ENCODE data around the gene TXNL4A. TPM values are rescaled to one million over a fixed set of nuclear protein-coding genes. Genes with fewer than 3 reads are reported as not detected.

The TXNL4A gene
- total RNA-seq, 4 donors from 2014 or later: 4.1 to 36.8 (median 31.0) TPM

DNA sequence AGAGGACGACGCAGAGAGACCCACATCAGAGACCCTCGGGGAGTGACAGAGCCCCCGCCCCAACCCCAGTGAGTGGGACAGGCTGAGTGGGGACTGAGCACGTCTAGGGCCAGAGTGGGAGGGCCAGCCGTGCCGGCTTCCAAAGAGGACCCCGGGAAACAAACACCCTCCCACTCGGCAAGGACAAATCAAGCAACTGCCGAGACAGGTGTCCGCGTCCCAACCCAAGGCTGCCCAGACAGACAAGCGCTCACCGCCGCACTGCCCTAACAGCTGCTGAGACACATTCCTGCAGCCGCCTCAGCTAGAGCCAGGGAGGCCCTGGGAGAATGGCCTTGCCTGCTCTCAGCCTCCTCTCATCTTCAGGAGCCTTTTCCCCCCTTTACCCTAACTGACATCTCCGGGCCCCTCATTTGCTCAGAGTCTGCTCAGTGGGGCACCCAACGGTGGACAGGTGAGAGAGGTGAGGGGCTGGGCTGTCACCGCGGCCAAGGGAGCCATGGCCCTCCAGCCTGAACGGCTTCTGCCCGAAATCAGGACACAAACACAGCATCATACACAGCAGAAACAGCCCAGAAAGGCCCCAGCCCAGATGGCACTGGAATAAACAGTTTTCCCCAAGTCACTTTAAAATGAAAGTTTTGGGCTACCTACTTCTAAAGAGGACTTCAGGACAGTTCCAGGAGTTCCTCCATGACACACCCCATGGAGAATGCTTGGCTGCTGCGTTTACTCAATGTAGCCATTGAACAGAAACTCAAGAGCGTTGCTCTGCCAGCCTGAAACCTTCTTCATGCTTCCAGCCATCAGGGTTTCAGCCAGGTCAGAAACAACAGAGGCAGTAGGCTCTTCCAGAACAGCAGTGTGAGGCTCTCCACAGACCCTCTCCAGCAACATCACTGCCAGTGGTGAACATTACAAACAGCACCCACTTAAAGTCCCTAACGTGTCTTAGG lies 60.5 kb downstream of the TXNL4A start:
- no peak for TF ChIP-seq EP300 (IDR thresholded peaks at IDR 0.05; ENCODE audit: low read depth)
- TF ChIP-seq POLR2A (IDR thresholded peaks at IDR 0.05): no peak
- TF ChIP-seq, protein P1, sequence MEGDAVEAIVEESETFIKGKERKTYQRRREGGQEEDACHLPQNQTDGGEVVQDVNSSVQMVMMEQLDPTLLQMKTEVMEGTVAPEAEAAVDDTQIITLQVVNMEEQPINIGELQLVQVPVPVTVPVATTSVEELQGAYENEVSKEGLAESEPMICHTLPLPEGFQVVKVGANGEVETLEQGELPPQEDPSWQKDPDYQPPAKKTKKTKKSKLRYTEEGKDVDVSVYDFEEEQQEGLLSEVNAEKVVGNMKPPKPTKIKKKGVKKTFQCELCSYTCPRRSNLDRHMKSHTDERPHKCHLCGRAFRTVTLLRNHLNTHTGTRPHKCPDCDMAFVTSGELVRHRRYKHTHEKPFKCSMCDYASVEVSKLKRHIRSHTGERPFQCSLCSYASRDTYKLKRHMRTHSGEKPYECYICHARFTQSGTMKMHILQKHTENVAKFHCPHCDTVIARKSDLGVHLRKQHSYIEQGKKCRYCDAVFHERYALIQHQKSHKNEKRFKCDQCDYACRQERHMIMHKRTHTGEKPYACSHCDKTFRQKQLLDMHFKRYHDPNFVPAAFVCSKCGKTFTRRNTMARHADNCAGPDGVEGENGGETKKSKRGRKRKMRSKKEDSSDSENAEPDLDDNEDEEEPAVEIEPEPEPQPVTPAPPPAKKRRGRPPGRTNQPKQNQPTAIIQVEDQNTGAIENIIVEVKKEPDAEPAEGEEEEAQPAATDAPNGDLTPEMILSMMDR (IDR thresholded peaks at IDR 0.05): no peak
- TF ChIP-seq POLR2AphosphoS5 (IDR thresholded peaks at IDR 0.05): no peak
- H3K36me3 ChIP-seq: peaks cover 0 to 36% (median 17%) of the 10 kb centered on the region in 4 donors
- no peak overlapping the region for H3K4me3 ChIP-seq
- in situ Hi-C loops (cut with MboI; ENCODE audit: low pct_ligation_motif_present in 1 of 4, low pct_unique_long_range_greater_than_20kb in 1 of 4, low sequenced_read_pairs in 3 of 4): no loop called here
- H3K27me3 ChIP-seq: no peaks in the 10 kb centered on the region
- 93 to 100% methylated on average over 1 to 25 of the region's 25 CpGs for WGBS, 2 donors (ENCODE audit: low coverage in 1 of 2)
- no peak overlapping the region for H3K27ac ChIP-seq
- peak; percentile 5 for DNase-seq
- no peaks in the 10 kb centered on the region for H3K4me1 ChIP-seq
- peaks cover 30 to 31% of the 10 kb centered on the region in 2 donors for H3K9me3 ChIP-seq
- intact Hi-C loops (cut with DNase I; ENCODE audit: low total_unique reads): no loop called here

DNA sequence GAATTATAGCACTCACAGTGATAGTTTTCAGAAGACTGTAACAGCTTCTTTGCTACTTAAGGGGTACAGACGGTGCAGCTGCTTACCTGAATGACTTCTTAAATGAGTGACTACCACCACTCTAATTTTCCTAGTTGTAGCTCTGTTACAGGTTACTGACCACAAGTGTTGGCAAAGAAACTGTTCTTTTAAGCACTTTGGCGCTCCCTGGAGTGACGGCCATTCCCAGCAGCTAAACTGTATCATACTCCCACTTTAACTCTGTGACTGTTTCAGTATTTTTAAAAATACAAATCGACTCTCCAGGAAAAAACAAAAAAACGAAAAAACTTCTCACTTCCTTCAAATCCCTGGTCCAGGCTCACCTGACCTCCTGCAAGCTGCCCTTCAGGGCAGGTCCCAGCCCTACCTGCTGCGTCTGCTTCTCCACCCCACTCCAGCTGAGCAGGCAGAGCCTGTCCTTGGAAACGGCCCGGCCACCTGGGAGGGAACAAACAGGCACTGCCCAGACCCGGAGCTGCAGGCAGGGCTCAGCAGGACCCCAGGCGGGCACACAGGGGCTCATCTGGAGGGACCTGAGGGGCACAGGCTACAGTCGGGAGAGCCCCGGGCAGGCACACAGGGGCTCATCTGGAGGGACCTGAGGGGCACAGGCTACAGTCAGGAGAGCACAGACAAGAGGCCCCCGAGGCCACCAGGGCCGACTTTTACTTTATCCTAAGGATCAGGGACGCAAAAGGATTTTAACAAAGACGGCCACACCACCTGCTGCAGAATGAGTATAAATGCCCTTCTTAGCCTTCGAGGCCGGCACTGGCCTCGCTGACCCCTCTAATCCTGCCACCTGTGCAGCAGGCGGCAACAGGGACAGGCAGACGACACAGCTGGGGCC lies 61.4 kb downstream of the TXNL4A start:
- Histone ChIP-seq H3K4me1 (no peaks in the 10 kb centered on the region), H3K27ac (no peak overlapping the region), H3K9me3 (peaks cover 26 to 28% of the 10 kb centered on the region in 2 donors), H3K27me3 (no peaks in the 10 kb centered on the region), H3K36me3 (peaks cover 0 to 36% (median 16%) of the 10 kb centered on the region in 4 donors), H3K4me3 (no peak overlapping the region)
- no peak for TF ChIP-seq POLR2AphosphoS5 (IDR thresholded peaks at IDR 0.05)
- no peak for TF ChIP-seq POLR2A (IDR thresholded peaks at IDR 0.05)
- TF ChIP-seq EP300 (IDR thresholded peaks at IDR 0.05; ENCODE audit: low read depth): no peak
- TF ChIP-seq, protein P1 (IDR thresholded peaks at IDR 0.05): no peak
- intact Hi-C loops (cut with DNase I; ENCODE audit: low total_unique reads) (no loop called here), in situ Hi-C loops (cut with MboI; ENCODE audit: low pct_ligation_motif_present in 1 of 4, low pct_unique_long_range_greater_than_20kb in 1 of 4, low sequenced_read_pairs in 3 of 4) (no loop called here)
- DNase-seq: peak; percentile 3
- 79 to 91% methylated on average over 5 to 21 of the region's 21 CpGs for WGBS, 2 donors (ENCODE audit: low coverage in 1 of 2)

DNA sequence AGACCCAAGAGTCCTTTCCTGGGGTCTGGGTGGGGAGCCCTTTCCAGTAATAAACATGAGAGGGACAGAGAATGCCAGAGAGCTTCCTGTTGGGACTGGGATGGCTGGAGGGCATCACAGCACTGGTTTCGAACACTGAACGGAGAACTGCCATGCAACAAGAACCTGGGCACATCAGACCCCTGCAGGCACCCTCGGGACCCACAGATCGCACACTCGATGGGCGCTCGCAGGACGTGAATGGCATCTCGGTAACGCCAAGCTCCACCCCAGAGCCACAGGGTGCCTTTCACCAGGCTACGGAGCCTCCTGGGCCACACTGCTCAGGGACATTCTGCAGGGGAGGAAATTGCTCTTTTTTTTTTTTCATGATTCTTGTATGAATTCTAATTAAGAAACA lies 62.1 kb downstream of the TXNL4A start:
- WGBS, 2 donors (ENCODE audit: low coverage in 1 of 2): 80 to 97% methylated on average over 1 to 11 of the region's 11 CpGs
- in situ Hi-C loops (cut with MboI; ENCODE audit: low pct_ligation_motif_present in 1 of 4, low pct_unique_long_range_greater_than_20kb in 1 of 4, low sequenced_read_pairs in 3 of 4): no loop called here

More for the DNA sequence above, 62.1 kb downstream of the TXNL4A start:
- peaks cover 23 to 26% of the 10 kb centered on the region in 2 donors for H3K9me3 ChIP-seq
- H3K27ac ChIP-seq: no peak overlapping the region
- TF ChIP-seq, protein P1 (IDR thresholded peaks at IDR 0.05): no peak
- TF ChIP-seq EP300 (IDR thresholded peaks at IDR 0.05; ENCODE audit: low read depth) (no peak), POLR2A (IDR thresholded peaks at IDR 0.05) (no peak), POLR2AphosphoS5 (IDR thresholded peaks at IDR 0.05) (no peak)
- no peaks in the 10 kb centered on the region for H3K27me3 ChIP-seq
- intact Hi-C loops (cut with DNase I; ENCODE audit: low total_unique reads): no loop called here
- H3K36me3 ChIP-seq: peaks cover 0 to 32% (median 16%) of the 10 kb centered on the region in 4 donors
- DNase-seq: no peak
- H3K4me3 ChIP-seq: no peak overlapping the region
- no peaks in the 10 kb centered on the region for H3K4me1 ChIP-seq
